Anterior cingulate cortex (tissue), 58 donors: ENCODE data around the gene CLIP3.
"Not testable (repeated sequence)": the region's sequence is repeated elsewhere in the genome, so short reads cannot be mapped to it uniquely, and the experiment has no call there.

Experiments used
- DNase-seq, 58 donors: peaks; one replicate each; lab custom pipeline; 2025; lab: John Stamatoyannopoulos, UW

CLIP3 gene

DNA sequence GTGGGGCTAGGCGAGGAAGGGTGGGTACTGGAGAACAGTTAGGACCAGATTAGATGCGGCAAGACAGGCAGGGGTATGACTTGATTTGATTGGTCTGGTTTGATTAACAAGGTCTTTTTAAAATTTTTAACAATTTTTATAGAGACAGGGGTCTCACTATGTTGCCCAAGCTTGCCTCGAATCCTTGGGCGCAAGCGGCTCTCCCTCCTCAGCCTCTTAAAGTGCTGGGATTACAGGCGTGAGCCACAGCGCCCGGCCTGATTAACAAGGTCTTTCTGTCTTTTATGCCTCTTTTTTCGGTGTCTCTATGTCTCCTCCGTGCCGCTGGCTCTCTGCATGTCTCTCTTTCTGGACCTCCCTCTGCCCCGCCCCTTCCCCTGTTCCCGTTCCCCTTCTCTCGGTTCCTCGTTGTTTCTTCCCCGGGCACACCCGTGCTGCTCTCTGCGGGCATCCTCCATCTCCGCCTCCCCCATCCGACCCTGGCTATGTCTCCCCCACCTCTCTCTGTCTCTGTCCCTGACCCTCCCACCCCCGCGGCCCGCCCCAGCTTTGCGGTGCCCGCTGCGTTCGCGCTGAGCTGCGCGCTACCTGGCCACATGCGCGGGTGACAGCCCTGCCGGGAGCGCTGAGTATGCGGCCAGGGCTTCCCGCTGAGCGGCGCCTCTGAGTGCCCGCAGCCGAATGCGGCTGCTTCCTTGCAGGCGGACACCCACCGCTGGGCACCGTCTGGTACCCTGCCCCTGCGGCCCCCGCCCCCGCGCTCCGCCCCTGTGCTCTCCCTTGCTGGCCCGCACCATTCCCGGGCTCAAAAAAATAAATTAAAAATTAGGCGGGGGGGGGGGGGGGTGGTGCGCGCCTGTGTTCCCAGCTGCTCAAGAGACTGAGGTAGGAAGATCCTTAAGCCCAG lies 45.8 kb downstream of the CLIP3 start:
- DNase-seq, result peak in 32 of 58 donors; percentile 4 to 71 (median 33)

- no peak for DNase-seq
Measured at GRCh38 chr19:35986111-35986510, 46.6 kb downstream of the CLIP3 start.

DNA sequence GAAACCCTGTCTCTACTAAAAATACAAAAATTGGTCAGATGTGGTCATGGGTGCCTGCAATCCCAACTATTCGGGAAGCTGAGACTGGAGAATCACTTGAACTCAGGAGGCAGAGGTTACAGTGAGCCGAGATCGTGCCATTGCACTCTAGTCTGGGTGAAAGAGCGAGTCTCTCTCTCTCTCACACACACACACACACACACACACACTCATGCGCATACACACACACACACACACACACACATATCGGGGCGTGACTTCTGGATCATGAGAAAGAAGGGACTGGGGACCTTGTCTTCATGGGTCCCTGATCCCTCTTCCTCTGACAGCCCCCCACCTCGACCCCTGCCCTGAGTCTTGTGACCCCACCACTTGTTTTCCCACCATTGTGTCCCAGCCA lies 49.5 kb downstream of the CLIP3 start:
- no peak for DNase-seq

DNA sequence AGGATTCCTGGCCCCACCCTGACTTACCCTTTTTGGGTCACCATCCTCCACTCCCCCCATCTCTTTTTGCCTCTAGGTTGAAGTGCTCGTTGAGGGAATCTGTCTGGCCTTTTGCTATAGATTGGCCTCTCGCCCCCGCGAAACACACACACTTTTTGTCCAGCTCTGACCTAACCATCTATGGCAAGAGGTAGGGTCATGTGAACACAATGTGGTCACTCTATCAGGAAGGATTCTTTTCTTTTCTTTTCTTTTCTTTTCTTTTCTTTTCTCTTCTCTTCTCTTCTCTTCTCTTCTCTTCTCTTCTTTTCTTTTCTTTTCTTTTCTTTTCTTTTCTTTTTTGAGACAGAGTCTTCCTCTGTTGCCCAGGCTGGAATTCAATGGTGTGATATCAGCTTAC lies 51.7 kb downstream of the CLIP3 start:
- DNase-seq, result not testable (repeated sequence)

GRCh38 chr19:35978832-35979365 lies 53.8 kb downstream of the CLIP3 start:
- DNase-seq, result no peak

- DNase-seq, result no peak
Measured at GRCh38 chr19:35978271-35978670, 54.4 kb downstream of the CLIP3 start.

DNA sequence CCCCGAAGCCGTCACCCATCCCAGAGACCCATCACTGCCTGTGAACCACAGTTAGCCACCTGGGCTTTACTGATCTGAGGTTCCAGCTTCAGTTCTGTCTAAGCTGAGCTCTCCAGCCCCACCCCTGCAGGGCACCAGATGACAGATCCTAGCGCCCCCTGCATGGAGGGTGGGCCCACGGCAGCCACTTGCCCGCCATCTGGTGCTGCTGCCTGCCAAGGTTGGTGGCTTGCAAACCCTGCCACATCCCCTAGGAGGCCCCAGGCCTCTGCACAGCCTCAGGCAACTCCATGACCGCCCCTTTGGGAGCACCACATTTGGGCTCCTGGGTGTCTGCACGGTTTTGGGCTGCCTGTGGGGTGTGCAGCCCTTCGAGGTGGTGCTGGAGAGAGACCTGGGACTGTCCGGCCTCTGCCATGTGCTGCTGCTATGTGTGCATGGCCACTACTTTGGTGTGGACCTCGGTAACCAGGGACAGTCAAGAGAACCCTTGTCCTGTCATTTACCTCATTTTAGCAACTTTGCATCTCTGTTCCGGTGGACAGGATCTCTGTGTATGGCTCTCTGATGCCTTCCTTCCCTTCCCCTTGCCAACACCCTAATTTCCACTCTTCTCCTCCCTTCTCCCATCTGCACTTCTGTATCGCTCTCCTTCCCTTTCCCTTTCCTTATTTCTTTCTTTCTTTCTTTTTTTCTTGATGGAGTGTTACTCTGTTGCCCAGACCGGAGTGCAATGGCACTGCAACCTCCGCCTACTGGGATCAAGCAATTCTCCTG lies 55.0 kb downstream of the CLIP3 start:
- DNase-seq, result no peak

GRCh38 chr19:35975608-35976214 lies 57.0 kb downstream of the CLIP3 start:
- no peak for DNase-seq

- DNase-seq, result peak in 9 of 58 donors; percentile 3 to 49 (median 25)
Measured at GRCh38 chr19:35973487-35973886, 59.2 kb downstream of the CLIP3 start.

DNA sequence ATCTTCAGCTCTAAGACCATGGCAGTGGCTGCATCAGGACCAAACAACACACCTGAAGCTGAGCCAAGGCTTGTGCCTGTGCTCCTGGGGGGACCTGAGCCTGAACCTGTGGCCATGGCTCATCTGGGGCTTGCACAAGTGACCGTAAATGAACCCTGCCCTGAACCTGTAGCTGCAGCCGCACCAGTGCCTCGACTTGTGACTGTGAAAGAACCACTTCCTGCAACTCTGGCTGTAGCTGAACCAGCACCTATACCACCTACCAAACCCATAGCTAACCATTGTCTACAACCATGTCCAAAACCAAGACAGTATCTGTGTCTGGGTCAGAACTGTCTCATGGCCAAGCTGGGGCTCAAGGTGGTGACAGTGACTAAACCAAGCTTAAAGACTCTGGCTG lies 65.9 kb downstream of the CLIP3 start:
- no peak for DNase-seq
